PFSK-1 (cell line): ENCODE measurements around the gene BANK1.

ENCODE experiments used
- FOXP2 ChIP-seq: optimal IDR thresholded peaks from 2 replicates; pipeline ENCODE3; 2011; ENCODE audit warnings: borderline replicate concordance, control low read depth, inconsistent platforms; ENCODE audit not compliant: insufficient read depth; ENCODE audit errors: extremely low read length, extremely low read depth
- POLR2AphosphoS5 ChIP-seq: IDR thresholded peaks from 2 replicates; pipeline ENCODE4 v1.6.1; 2012; ENCODE audit warnings: low read depth, mild to moderate bottlenecking, control low read depth, low read length, moderate library complexity
- TAF1 ChIP-seq: IDR thresholded peaks from 2 replicates; pipeline ENCODE4 v1.6.1; 2012; ENCODE audit warnings: low read length, control low read depth, borderline replicate concordance; ENCODE audit not compliant: insufficient read depth

GRCh38 chr4:101853028-101853427, 62.5 kb downstream of the BANK1 start:
- no peak for TF ChIP-seq POLR2AphosphoS5
- no peak for TF ChIP-seq TAF1
- TF ChIP-seq FOXP2 = no peak
